Glomerular endothelial cell (primary cell): ENCODE results near the gene WSCD2. TPM values are rescaled to one million over a fixed set of nuclear protein-coding genes. Genes with fewer than 3 reads are reported as not detected.

ENCODE experiments used
- DNase-seq: peaks from one replicate; pipeline ENCODE4 v3.0.0-alpha.2; 2011; ENCODE audit warnings: low read depth, low spot score; ENCODE audit errors: extremely low read depth
- total RNA-seq: library from RNA; depleted of rRNA; stranded (reverse); fragments of >200 nt; gene quantifications from 2 replicates; pipeline ENCODE4 v1.2.3, GENCODE V29; 2015

The WSCD2 gene
- total RNA-seq, 1 donor from 2014 or later: not detected

DNA sequence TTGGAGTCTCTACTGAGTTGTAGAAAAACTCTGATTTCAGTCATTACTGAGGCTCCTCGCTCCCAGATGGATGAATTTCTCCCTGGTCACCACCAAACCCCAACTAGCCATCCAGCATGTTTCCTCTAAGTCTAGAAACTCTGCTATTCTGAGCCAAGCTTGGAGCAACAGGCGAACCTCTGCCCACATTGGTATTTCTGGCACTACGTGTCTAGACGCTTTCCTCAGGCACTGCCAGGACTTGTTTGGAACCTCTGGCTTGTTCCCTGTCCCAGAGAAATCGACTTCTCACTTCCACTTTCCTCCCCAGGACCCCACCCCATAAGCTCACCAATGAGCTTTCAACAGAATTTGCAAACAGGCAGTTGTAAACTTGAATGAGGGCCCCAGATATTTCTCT, 27.6 kb downstream of the WSCD2 start:
- no peak for DNase-seq

GRCh38 chr12:108157870-108158459, 28.9 kb downstream of the WSCD2 start:
- no peak for DNase-seq

GRCh38 chr12:108162207-108162606, 33.1 kb downstream of the WSCD2 start:
- no peak for DNase-seq

- no peak for DNase-seq
These were observed 37.4 kb downstream of the WSCD2 start for GRCh38 chr12:108166505-108166904.

DNA sequence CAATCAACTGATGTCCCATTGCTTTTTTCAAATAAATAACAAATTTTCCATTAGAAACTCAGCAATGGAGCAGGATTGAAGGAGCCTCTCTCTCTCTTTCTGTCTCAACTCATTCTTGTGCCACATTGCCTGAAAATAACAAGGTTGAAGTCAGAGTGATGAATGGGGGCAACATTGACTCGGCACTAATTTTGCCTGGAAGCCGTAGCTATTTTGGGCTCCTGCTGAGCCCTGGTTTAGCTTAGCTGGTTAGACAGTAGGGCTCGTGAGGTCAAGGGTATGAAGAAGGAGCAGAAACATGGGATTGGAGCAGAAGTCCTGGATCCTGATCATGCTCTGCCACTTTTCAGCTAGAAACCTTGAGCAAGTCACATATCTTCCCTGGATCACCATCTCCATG, 38.9 kb downstream of the WSCD2 start:
- DNase-seq: no peak

DNA sequence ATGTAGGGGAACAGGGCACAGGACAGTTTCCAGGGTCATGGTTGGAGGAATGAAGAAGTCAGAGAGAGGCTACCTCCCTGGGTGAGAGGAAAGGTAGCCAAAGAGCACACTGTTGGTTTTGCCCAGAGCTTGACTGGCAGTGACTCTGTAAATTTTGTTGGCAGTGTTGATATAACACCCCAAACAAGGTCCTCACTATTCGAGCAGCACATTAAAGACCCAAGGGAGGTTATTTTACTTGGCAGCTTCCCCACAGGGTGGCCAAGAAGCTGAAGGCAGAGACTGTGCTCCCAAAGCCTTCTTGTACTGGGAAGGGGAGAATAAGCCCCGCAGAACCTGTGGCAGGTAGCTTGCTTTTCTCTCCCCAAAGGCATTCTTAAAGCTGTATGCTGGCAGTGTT, 40.6 kb downstream of the WSCD2 start:
- no peak for DNase-seq

DNA sequence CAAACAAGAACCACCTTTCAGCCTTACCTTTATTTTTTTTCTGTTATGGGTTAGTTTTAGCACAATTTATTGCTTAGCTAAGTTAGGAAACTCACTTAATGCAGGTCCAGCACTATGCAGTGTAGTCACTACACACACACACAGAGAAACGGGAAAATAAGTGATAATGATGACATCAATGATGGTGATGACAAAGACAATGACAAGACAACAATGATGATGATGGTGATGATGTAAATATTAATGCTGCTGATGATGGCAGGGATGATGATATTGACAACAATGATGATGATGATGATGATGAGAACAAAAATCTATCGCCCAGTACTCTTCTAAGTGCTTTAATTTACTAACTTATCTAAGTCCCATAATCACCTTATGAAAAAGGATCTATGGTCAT, 41.1 kb downstream of the WSCD2 start:
- DNase-seq: no peak

GRCh38 chr12:108172033-108172432, 42.9 kb downstream of the WSCD2 start:
- DNase-seq: no peak

DNA sequence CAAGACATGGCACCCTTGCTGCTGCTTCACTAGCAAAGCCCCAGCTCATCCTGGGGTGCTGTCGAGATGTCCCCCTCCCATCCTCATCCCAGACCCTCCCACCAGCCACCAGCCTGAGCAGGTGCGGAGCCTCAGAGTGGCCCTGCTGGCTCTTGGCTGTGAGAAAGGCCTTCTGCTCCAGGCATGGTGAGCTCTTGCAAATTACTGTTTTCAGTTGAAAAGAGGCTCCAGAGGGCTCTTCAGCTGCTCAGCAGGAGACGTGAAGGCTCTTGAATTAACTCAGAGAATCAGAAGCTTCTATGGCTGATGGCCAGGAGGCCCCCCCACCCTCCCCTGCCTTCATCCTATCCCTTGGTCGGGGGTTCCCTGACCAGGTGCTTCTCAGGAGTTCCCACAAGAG, 44.1 kb downstream of the WSCD2 start:
- no peak for DNase-seq

DNA sequence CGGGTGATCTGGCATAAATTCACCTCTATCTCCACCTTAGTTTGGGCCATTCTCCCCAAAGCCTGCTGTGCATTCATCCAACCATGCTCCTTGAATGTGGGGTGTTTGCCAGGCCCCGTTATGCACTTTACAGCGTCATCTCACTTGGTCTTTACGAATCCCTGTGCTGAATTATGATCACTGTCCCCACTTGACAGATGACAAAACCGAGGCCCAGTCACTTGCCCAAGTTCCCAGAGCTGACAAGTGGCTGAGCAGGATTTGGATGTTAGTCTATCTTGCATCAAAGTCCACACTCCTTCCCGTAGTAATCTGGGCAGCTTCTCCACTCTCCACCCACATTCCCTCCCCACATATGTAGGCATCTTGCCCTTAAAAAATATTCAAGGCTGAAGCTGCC, 44.8 kb downstream of the WSCD2 start:
- no peak for DNase-seq

- no peak for DNase-seq
These were observed 45.6 kb downstream of the WSCD2 start for GRCh38 chr12:108174641-108175040.

- no peak for DNase-seq
These were observed 46.2 kb downstream of the WSCD2 start for GRCh38 chr12:108175310-108175709.

- DNase-seq: no peak
These were observed 47.2 kb downstream of the WSCD2 start for GRCh38 chr12:108176292-108176691.

DNA sequence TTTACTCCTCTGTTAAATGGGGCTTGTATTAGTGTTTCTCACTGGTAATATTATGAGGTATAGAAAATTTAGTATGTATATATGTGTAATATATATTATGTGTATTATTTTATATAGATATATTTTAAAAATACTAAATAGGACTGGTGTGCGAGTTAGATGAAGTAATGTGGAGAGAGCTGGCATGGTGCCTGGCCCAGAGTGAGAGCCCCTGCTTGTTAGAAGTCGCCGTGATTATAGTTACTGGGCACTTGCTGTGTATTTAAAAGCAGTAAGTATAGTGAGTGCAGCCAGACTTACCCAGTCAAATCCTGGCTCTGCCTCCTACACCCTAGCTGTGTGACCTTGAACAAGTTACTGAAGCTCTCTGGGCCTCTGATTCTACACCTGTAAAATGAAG, 48.0 kb downstream of the WSCD2 start:
- DNase-seq: no peak

- DNase-seq: no peak
These were observed 50.2 kb downstream of the WSCD2 start for GRCh38 chr12:108179305-108179704.

GRCh38 chr12:108180255-108181094, 51.4 kb downstream of the WSCD2 start:
- DNase-seq: no peak

DNA sequence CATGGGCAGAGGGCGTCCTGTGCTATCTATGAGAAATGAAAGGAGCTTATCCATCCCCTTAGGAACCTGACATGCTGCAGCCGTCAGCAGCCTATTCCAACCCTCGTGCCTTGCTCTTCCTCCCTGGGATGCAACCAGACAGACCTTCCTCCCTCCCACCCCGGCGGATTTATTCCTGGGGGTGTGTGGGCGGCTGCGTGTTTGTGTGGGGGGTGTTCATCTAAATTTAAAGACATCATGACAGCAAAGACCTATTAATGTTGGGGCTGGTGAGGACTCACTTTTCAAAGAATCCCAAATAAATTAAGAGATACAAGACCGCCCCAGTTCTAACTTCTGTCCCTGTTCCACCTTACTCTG, 52.0 kb downstream of the WSCD2 start:
- DNase-seq: no peak

DNA sequence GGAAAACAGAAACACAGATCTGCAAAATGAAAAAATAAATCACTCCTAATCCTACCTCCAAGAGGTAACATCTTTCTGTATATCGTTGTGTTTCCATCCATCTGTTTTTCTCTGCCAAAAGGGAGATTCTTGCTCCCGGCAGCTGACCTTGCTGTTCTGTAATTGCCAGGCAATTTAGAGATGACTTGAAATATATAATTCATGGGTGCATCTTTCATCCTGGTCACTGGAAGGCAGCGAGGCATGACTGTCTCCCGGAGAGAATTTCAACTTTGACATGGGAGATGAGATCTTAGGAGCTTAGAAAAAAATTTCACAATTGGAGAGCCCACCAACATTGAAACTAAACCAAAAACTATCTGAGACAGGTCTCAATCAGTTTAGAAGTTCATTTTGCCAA, 53.0 kb downstream of the WSCD2 start:
- DNase-seq: no peak

GRCh38 chr12:108185002-108185401, 55.9 kb downstream of the WSCD2 start:
- DNase-seq: no peak

DNA sequence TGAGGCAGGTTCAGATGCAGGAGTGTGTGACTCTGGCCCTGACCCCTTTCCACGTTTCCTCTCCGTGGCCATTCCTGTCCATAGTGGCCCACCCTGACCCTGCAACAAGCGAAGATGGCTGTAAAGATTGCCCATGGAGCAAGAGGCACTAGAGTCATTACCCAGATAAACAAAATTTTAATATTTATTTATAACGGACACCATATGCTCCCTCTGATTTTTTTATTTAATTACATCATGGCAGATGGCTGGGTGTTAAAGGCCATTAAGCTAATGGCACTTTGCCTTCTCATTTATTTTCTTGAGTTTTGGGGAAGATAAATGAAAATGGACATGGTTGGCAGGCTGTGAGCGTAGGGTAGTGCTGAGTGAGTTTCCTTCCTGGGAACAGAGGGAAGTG, 58.7 kb downstream of the WSCD2 start:
- DNase-seq: no peak

DNA sequence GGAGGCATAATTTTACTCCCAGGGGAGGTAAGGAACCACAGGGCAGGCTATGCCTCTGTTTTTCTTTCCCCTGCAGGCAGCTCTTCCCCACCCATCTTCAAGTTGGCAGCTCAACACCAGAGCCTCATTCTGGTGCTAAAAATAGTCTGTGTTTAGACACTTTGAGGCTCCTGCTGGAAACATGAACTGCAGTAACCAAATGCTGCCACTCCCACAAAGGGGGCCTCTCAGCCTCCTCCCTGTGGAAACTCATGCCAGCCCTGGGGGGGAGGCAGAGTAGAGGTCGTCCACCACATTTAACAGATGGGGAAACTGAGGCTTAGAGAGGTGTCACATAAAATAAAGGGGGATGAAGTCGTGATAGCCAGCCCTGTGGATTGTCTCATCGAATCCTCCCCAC, 61.4 kb downstream of the WSCD2 start:
- no peak for DNase-seq

GRCh38 chr12:108191086-108191485, 62.0 kb downstream of the WSCD2 start:
- no peak for DNase-seq

GRCh38 chr12:108191938-108192337, 62.9 kb downstream of the WSCD2 start:
- DNase-seq: no peak
